NCI-H524 treated with DMSO at 0.1 percent for 48 hours (cell line): ENCODE data around the gene B4GALT3.

Experiments used
- DNase-seq: peaks from one replicate; lab custom pipeline; 2025; lab: John Stamatoyannopoulos, UW

B4GALT3 gene

DNA sequence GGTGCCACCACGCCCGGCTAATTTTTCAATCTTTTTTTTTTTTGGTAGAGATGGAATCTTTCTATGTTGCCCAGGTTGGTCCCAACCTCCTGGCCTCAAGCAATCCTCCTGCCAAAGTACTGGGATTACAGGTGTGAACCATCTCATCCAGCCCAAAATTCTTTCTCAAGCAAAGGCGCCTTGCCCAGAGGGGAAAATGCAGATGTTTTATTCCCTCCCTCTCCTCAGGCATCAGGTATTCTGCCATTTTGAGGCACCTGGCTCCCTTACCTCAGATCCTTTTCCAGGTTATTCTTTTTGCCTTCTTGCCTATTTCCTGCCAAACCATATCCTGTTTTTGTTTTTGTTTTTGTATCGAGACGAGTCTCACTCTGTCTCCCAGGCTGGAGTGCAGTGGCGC, 11.1 kb upstream of the B4GALT3 start:
- no peak for DNase-seq

GRCh38 chr1:161187311-161187710, 10.0 kb upstream of the B4GALT3 start:
- DNase-seq, result no peak

DNA sequence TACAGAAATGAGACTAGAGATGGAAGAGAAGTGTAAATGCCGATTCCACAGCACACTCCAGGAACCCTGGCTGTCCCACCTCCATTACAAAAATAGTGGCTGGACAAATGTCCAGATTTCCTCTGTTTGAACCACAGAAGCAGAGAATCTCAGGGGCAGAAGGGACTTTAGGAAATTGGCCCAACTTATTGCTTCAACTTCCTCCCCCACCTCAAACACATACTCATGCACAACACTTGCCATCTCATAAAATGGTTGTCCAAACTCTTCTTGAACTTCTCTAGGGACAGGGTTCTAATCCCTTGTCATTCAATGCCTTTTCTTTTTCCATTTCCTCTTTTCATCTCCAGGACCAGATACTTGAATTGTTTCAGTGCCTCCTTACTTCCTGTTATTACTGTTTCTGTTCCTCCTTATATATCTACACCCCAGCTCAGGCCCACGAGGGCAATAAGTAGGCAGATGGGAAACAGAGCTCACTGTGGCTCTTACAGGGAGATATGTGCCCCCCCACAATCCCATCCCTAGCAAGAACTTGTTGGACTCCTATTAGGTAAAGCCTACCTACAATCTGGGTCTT, 8.5 kb upstream of the B4GALT3 start:
- DNase-seq, result no peak

DNA sequence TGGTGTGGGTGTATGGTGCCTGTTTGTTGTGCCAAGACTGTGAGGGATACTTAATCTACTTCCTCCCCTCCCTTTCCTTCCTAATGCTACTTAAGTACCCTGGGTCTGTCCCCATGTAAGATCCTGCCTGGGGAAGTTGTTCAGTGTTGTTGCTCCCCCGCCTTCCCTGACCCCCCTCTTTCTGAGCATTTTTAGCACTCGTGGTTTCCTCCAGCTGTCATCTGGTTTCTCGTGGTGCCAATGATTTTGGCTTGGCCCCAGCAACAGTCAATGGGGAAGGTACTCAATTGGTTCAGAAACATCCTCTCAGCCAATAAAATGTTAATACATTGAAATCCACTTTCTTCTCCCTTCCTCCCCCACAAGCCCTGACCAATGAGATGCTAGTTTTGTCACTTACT, 8.0 kb upstream of the B4GALT3 start:
- DNase-seq, result peak; percentile 97

GRCh38 chr1:161182214-161182613, 4.9 kb upstream of the B4GALT3 start:
- DNase-seq, result no peak

GRCh38 chr1:161180639-161181038, 3.3 kb upstream of the B4GALT3 start:
- peak; percentile 1 for DNase-seq

- no peak for DNase-seq
These were observed 2.4 kb upstream of the B4GALT3 start for GRCh38 chr1:161179698-161180097.

GRCh38 chr1:161177936-161178244, 583 bp upstream of the B4GALT3 start:
- no peak for DNase-seq

DNA sequence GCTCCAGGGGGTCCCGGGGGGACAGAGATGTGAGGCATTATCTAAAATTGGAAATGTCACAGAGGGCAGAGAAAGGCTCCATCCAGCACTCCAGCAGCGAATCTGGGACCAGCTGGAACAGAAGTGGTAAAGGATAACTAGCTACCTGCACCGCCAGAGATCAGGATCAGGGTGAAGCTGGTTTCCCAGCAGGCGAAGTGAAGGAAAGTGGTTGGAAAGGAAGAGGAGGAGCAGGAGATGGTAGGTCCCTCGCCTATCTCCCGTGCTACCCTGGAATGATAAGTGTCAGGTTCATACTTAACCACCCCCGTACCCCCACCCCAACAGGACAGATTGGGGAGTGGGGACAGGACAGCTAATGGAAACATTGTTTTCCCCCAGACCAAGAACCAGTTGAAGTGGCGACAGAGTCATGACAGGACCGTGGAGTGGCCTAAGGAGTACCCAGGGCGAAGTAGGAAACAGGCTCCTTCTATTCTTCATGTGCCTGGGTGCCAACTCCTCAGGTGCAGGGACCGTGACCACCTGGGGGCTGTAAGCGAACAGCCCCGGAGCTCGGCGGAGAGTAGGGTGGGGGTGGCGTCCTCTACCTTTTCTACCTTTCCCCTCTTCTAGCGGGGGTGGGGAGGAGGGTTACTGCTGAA, 717 bp downstream of the B4GALT3 start:
- DNase-seq, result no peak

DNA sequence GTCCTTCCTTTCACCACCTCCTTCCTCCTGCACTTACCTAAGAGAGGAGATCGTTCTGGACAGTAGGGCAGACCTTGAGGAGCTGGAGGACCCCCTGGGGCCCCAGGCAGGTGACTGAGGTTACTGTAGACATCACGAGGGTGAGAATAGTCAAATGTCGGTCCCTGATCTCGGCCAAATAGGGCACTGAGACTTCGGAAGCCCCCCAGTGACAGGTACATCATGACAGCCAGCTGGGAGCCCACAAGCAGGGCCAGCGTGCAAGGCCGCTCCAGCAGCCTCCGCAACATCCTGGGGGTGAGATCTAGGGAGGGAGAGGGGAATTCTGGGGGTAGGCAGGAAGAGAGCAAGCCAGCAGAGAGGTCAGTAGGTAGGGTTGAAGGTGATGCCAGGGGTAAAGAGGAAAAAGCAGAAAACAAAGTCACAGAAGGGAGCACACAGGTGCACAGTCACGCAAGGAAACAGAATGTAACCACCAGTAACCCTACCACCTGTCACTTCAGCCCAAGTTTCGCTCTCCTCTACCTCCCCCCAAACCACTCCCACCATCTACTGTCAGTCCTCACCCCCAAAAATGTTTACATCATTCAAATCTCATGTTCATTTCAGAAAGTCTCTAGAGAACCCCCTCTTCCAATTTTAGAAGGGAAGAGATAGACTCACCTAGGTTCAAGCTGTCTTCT, 1.4 kb downstream of the B4GALT3 start:
- DNase-seq, result no peak

DNA sequence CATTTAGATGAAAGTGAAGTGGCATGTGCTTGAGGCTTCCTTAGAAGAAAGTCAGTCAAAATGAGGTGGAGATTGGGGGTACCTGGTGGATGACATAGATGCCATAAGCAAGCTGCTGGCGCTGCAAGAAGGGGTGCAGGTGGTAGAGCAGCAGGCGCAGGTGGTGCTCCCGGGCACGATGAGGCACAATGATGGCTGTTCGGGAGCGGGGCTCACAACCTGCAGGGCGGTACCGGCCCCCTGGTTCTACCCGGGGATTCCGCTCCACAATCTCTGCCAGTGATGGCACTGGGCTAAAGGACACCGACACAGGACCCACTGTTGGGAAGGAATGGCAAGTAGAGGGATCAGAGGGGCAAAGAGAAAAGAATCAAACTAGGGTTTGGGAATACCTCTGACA, 2.4 kb downstream of the B4GALT3 start:
- DNase-seq, result no peak

DNA sequence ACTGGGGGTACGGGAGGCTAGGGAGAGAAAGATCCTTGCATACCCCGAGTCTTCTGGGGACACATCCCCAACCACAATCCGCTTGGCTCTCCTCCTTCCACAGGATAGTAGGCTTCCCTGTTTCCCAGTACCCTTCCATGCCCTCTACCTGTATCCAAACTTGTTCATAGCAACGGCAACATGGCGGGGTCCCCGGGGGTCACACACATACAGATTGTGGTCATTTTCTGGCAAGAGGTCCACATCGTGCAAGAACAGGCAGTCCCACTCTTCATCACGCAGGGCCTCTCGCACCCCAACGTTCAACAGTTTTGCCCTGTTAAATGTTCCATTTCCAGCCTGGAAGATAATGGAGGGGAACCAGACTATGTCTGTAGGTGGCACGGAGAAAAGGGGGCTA, 3.6 kb downstream of the B4GALT3 start:
- DNase-seq, result no peak

- DNase-seq, result no peak
These were observed 4.4 kb downstream of the B4GALT3 start for GRCh38 chr1:161172776-161173376.

- no peak for DNase-seq
These were observed 5.0 kb downstream of the B4GALT3 start for GRCh38 chr1:161172349-161172748.

- no peak for DNase-seq
These were observed 5.6 kb downstream of the B4GALT3 start for GRCh38 chr1:161171696-161172095.

DNA sequence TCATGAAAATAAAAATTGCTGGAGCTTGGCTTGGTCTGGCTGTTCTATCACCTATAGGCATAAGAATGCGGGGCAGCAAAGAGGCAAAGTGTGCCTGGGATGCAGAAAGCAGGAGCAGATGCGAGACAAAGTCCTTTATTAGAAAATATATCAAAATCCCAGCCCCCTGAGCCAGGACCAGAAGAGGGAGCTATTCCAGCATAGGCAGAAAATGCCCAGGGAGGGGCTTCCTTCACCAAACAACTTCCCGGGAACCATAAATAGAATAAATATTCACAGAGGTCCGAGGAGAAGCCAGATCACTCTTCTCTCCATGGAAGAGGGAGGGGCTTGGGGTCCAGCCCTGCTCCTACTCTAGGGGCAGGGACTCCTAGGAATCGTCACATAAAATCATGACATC, 6.1 kb downstream of the B4GALT3 start:
- DNase-seq, result no peak

DNA sequence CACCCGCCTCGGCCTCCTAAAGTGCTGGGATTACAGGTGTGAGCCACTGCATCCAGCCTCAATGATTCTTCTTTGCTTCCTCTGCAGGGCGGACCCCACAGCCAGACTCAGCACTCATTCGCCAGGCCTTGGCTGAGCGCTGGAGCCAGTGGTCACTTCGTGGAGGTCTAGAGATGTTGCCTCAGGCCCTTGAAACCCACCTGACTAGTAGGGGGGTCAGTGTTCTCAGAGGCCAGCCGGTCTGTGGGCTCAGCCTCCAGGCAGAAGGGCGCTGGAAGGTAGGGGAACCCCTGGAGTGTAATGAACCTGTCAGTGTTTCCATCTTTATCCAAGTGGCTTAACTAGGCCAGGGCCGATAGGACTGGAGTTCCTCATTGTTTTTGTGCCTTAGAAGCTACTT, 8.4 kb downstream of the B4GALT3 start:
- no peak for DNase-seq

DNA sequence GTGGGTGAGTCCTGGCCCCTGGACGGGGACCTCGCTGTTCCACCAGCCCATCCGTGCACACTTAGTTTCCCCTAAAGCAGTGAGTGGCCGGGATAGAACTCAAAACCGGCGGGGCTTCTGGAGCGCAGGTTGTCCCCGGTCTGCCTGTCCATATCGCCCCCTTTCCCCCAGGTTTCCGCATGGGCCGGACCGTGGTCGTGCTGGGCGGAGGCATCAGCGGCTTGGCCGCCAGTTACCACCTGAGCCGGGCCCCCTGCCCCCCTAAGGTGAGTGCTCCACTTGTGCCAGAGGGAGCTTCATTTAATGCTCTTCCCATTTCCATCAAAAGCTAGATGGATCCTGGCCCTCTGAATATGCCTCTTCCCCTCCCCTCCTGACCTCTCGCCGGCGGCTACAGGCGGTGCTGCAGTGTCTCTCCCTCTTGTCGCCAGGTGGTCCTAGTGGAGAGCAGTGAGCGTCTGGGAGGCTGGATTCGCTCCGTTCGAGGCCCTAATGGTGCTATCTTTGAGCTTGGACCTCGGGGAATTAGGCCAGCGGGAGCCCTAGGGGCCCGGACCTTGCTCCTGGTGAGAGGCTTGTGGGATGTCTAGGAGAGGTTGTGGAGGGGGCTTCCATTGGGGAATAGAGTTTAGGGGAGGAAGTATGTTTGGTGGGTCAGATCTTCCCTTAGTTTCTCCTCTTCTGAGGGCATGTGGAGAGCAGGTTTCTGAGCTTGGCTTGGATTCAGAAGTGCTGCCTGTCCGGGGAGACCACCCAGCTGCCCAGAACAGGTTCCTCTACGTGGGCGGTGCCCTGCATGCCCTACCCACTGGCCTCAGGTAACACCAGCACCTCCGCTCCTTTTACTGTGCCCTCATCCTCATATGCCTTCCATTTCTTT, 10.4 kb downstream of the B4GALT3 start:
- no peak for DNase-seq

- peak; percentile 87 for DNase-seq
These were observed 11.3 kb downstream of the B4GALT3 start, which contains the start of gene PPOX for GRCh38 chr1:161165742-161166668. Gene PPOX, plus strand, starts transcription at chr1:161166426. Its CDS starts 422 bp downstream, at chr1:161166848.

DNA sequence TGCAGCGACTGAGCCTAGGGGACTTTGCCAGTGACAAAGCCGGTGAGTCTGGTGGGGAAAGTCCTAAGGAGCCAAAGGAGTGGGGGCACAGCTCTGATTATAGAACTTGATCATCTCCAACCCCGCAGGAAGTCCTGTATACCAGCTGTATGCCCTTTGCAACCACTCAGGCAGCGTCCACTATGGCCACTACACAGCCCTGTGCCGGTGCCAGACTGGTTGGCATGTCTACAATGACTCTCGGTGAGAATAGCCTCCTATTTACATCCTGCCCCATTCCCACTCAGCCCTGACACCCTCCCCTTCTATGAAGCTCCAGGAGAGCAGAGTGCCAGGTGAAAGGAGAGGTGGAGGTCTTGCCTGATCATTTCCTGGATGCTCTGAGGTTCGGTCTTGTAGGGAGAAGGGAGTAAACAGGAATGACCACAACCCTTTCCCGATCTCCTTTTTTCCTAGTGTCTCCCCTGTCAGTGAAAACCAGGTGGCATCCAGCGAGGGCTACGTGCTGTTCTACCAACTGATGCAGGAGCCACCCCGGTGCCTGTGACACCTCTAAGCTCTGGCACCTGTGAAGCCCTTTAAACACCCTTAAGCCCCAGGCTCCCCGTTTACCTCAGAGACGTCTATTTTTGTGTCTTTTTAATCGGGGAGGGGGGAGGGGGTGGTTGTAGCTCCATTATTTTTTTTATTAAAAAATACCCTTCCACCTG, 12.3 kb downstream of the B4GALT3 start:
- no peak for DNase-seq

DNA sequence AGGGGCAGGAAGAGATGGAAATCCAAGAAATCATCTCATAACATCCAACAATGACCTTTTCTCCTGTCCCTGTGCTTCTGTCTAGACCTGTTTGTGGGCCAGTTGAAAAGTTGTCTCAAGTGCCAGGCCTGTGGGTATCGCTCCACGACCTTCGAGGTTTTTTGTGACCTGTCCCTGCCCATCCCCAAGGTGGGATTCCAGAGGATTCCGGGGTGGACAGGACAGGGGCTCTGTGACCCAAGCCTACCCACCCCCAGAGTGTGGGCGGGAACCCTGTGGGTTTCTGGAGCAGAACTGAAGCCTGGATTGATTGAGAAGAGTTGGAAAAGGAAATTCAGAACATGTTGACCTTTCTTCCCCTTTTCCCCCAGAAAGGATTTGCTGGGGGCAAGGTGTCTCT, 13.5 kb downstream of the B4GALT3 start:
- no peak for DNase-seq
